CD14-positive monocyte (primary cell): ENCODE measurements around the gene ADM2. TPM values are rescaled to one million over a fixed set of nuclear protein-coding genes. Genes with fewer than 3 reads are reported as not detected.

Experiments
- DNase-seq, 3 donors: peaks; one replicate each; pipeline ENCODE4 v3.0.0-alpha.2; 2011 to 2022
- H2AFZ ChIP-seq: 2 replicates; pipeline ENCODE4 v1.6.0; 2012; ENCODE audit warnings: mild to moderate bottlenecking, low read depth, low read length, inconsistent platforms; ENCODE audit not compliant: insufficient read depth, poor library complexity, severe bottlenecking
- H3K27ac ChIP-seq, 2 donors: 1 replicate in 1 of 2; 2 replicates in 1 of 2; pipeline ENCODE4 v1.5.1; 2012 to 2013; ENCODE audit warnings: low read length in 2 of 2, control low read depth in 1 of 2, inconsistent platforms in 1 of 2, low read depth in 1 of 2, mild to moderate bottlenecking in 1 of 2
- H3K27me3 ChIP-seq, 2 donors: one replicate each; pipeline versions ENCODE4 v1.6.0 to v1.6.1; 2011 to 2013; ENCODE audit warnings: low read length in 2 of 2; ENCODE audit not compliant: control insufficient read depth in 2 of 2, insufficient read depth in 2 of 2
- H3K36me3 ChIP-seq, 2 donors: replicated peaks in 1 of 2; 1 replicate in 1 of 2; 2 replicates in 1 of 2; pipeline versions ENCODE4 v1.5.1 to v1.6.1; 2012 to 2013; ENCODE audit warnings: low read length in 2 of 2, control low read depth in 1 of 2, inconsistent platforms in 1 of 2, mild to moderate bottlenecking in 1 of 2; ENCODE audit not compliant: insufficient read depth in 2 of 2, control insufficient read depth in 1 of 2
- H3K4me1 ChIP-seq, 2 donors: 1 replicate in 1 of 2; 2 replicates in 1 of 2; pipeline versions ENCODE4 v1.5.1 to v1.6.1; 2012 to 2013; ENCODE audit warnings: low read length in 2 of 2, control low read depth in 1 of 2, inconsistent platforms in 1 of 2, mild to moderate bottlenecking in 1 of 2, moderate library complexity in 1 of 2; ENCODE audit not compliant: insufficient read depth in 2 of 2, control insufficient read depth in 1 of 2
- H3K4me2 ChIP-seq: replicated peaks from 2 replicates; pipeline ENCODE3; 2012; ENCODE audit warnings: low read length, moderate library complexity, mild to moderate bottlenecking; ENCODE audit not compliant: poor library complexity, severe bottlenecking; ENCODE audit errors: extremely low read depth
- H3K4me3 ChIP-seq, 3 experiments: fragments of 200-600 bp in 1 of 3; sonication (generic) in 1 of 3; replicated peaks in 1 of 3; 1 replicate in 2 of 3; 2 replicates in 1 of 3; pipeline ENCODE4 v1.5.1; 2011 to 2013; ENCODE audit warnings: low read length in 3 of 3, mild to moderate bottlenecking in 3 of 3, control low read depth in 2 of 3, low read depth in 2 of 3, inconsistent platforms in 1 of 3, moderate library complexity in 1 of 3
- H3K79me2 ChIP-seq: 2 replicates; pipeline ENCODE4 v1.6.0; 2012; ENCODE audit warnings: mild to moderate bottlenecking, control low read depth, inconsistent platforms, low read length, moderate library complexity; ENCODE audit not compliant: insufficient read depth
- H3K9ac ChIP-seq: 2 replicates; pipeline ENCODE4 v1.6.0; 2017; ENCODE audit warnings: low read length, mild to moderate bottlenecking; ENCODE audit not compliant: insufficient read depth, poor library complexity, severe bottlenecking
- H3K9me3 ChIP-seq, 2 donors: replicated peaks in 1 of 2; 1 replicate in 1 of 2; 2 replicates in 1 of 2; pipeline versions ENCODE4 v1.5.1 to v1.6.1; 2012 to 2013; ENCODE audit warnings: low read length in 2 of 2, control low read depth in 1 of 2; ENCODE audit not compliant: control insufficient read depth in 1 of 2, insufficient read depth in 1 of 2
- H4K20me1 ChIP-seq: 2 replicates; pipeline ENCODE4 v1.6.0; 2012; ENCODE audit warnings: mild to moderate bottlenecking, low read length, control low read depth, moderate library complexity; ENCODE audit not compliant: insufficient read depth
- H3K27ac Mint-ChIP-seq, 7 donors: one replicate each; pipeline ENCODE4 v1.8.0; 2020; ENCODE audit warnings: mild to moderate bottlenecking in 7 of 7, mixed read lengths in 7 of 7, moderate library complexity in 6 of 7, inconsistent platforms in 2 of 7
- H3K27me3 Mint-ChIP-seq, 3 donors: one replicate each; pipeline ENCODE4 v1.8.0; 2021 to 2022; ENCODE audit warnings: low read depth in 3 of 3, mild to moderate bottlenecking in 3 of 3, mixed read lengths in 3 of 3, moderate library complexity in 3 of 3, inconsistent platforms in 1 of 3
- H3K36me3 Mint-ChIP-seq, 2 donors: one replicate each; pipeline ENCODE4 v1.8.0; 2020; ENCODE audit warnings: mixed read lengths in 2 of 2, inconsistent platforms in 1 of 2, mild to moderate bottlenecking in 1 of 2
- H3K4me1 Mint-ChIP-seq: one replicate; pipeline ENCODE4 v1.8.0; 2020; ENCODE audit warnings: mild to moderate bottlenecking, mixed read lengths
- H3K4me3 Mint-ChIP-seq, 2 donors: one replicate each; pipeline ENCODE4 v1.8.0; 2020; ENCODE audit warnings: mild to moderate bottlenecking in 2 of 2, mixed read lengths in 2 of 2, moderate library complexity in 1 of 2
- H3K9me3 Mint-ChIP-seq, 7 donors: one replicate each; pipeline ENCODE4 v1.8.0; 2020 to 2022; ENCODE audit warnings: mixed read lengths in 7 of 7, mild to moderate bottlenecking in 6 of 7, moderate library complexity in 6 of 7, inconsistent platforms in 2 of 7
- CTCF ChIP-seq: fragments of 200-600 bp; IDR thresholded peaks from one replicate; pipeline ENCODE4 v1.8.0; 2022; ENCODE audit warnings: antibody characterized with exemption, mild to moderate bottlenecking
- WGBS: methylation state at CpG from one replicate; pipeline ENCODE4 v1.1.5; 2013; ENCODE audit warnings: missing lambda C conversion rate; ENCODE audit not compliant: insufficient coverage; 5-methylcytosine and 5-hydroxymethylcytosine counted together
- intact Hi-C, 2 donors: fragments of 100-400 bp; cut with micrococcal nuclease; formaldehyde crosslinking; loops; one replicate each; pipeline versions ENCODE4 v1.15.0 to v1.15.1; 2023
- polyA plus RNA-seq, 3 donors: library from polyadenylated mRNA; depleted of rRNA in 1 of 3; unstranded in 2 of 3; stranded (reverse) in 1 of 3; fragments of 300-500 nt in 2 of 3; fragments of >200 nt in 1 of 3; fragmentation: Illumina TruSeq in 2 of 3; gene quantifications; 1 replicate in 2 of 3; 2 replicates in 1 of 3; pipeline ENCODE4 v1.2.3, GENCODE V29; 2012 to 2021

ADM2 gene
- polyA plus RNA-seq, 3 donors = 0.05 TPM; not detected in 2

DNA sequence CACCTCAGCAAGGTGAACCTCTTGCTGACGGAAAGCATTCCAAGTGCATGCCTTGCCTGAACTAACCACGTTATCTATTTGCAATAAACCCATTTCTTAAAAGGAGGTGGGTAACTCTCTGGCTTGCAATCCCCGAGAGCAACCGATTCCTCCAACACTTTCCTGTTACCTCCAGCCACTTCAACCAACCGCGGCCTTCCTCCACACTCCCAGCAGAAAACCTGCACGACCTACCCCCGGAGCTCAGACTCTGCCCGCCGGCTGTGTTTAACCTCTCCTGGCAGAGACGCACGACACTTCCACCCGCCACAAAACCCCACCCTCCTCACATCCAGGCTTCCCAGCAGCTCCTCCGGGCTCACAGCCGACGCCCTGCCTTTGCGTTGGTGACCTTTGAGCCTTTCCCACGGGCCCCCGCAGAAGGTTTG is 43.3 kb downstream of the ADM2 start:
- peaks cover 37 to 69% of the 10 kb centered on the region in 2 donors for H3K36me3 Mint-ChIP-seq
- no peak for TF ChIP-seq CTCF
- peaks cover 52% of the 10 kb centered on the region for H3K79me2 ChIP-seq
- H3K4me2 ChIP-seq = peak overlapping the region; percentile 95
- peaks cover 46 to 58% of the 10 kb centered on the region in 2 donors for H3K36me3 ChIP-seq
- peak overlapping the region; percentile 46 to 86 (median 76) for H3K27ac Mint-ChIP-seq
- H3K4me1 Mint-ChIP-seq = peaks cover 30% of the 10 kb centered on the region
- WGBS = 7% methylated on average over 19 of the region's 19 CpGs
- H3K4me1 ChIP-seq = peaks cover 39 to 60% of the 10 kb centered on the region in 2 donors
- H3K9ac ChIP-seq = peak overlapping the region; percentile 100
- no peaks in the 10 kb centered on the region for H3K9me3 Mint-ChIP-seq
- no peaks in the 10 kb centered on the region for H3K9me3 ChIP-seq
- peaks cover 86% of the 10 kb centered on the region for H4K20me1 ChIP-seq
- peak overlapping the region; percentile 47 to 99 (median 72) for H3K4me3 ChIP-seq
- no peak overlapping the region for H2AFZ ChIP-seq
- DNase-seq = peak in 1 of 3 donors; percentile 9
- H3K27me3 ChIP-seq = no peaks in the 10 kb centered on the region
- no peaks in the 10 kb centered on the region for H3K27me3 Mint-ChIP-seq
- intact Hi-C loops = loop anchor here (5.0 kb wide), 3 partner anchors 38 to 98 kb away; partner anchors contain the start of genes CHKB (in 2 of the 2) and SYCE3 (in 1 of the 2)
- H3K27ac ChIP-seq = peak overlapping the region; percentile 60 to 100
- H3K4me3 Mint-ChIP-seq = peak overlapping the region; percentile 73 to 78

- H3K27ac Mint-ChIP-seq = peak within 1 kb of the TSS; percentile 94 to 100 (median 97)
- Histone ChIP-seq H3K4me1 (peaks cover 39 to 66% of the 10 kb centered on the region in 2 donors), H2AFZ (no peak within 1 kb of the TSS), H3K9ac (peak within 1 kb of the TSS; percentile 100), H3K4me2 (peak within 1 kb of the TSS; percentile 95), H3K27ac (peak within 1 kb of the TSS; percentile 100), H4K20me1 (peaks cover 87% of the 10 kb centered on the region), H3K4me3 (peak within 1 kb of the TSS; percentile 72 to 99 (median 73)), H3K27me3 (no peaks in the 10 kb centered on the region), H3K36me3 (peaks cover 46 to 58% of the 10 kb centered on the region in 2 donors), H3K9me3 (no peaks in the 10 kb centered on the region), H3K79me2 (peaks cover 58% of the 10 kb centered on the region)
- peak; percentile 93 to 94 (median 94) for DNase-seq
- peaks cover 30% of the 10 kb centered on the region for H3K4me1 Mint-ChIP-seq
- no peaks in the 10 kb centered on the region for H3K9me3 Mint-ChIP-seq
- no peaks in the 10 kb centered on the region for H3K27me3 Mint-ChIP-seq
- WGBS = under 1% methylated on average over 83 of the region's 84 CpGs
- peaks cover 36 to 65% of the 10 kb centered on the region in 2 donors for H3K36me3 Mint-ChIP-seq
- no peak for TF ChIP-seq CTCF
- intact Hi-C loops = loop anchor here (5.0 kb wide), 3 partner anchors 37 to 97 kb away; partner anchors contain the start of genes CHKB (in 2 of the 2) and SYCE3 (in 1 of the 2)
- H3K4me3 Mint-ChIP-seq = peak within 1 kb of the TSS; percentile 91 to 95
These were observed 43.9 kb downstream of the ADM2 start, which contains the start of gene SCO2 for GRCh38 chr22:50525104-50525857. TSS of gene SCO2 (minus strand) at chr22:50525598. CDS start at chr22:50524411, 1,187 bp downstream.
